Immature natural killer cell (primary cell): ENCODE measurements around the gene CCNY. TPM values are rescaled to one million over a fixed set of nuclear protein-coding genes. Genes with fewer than 3 reads are reported as not detected.
"Not testable (repeated sequence)": the region's sequence is repeated elsewhere in the genome, so short reads cannot be mapped to it uniquely, and the experiment has no call there.

Experiments used
- DNase-seq, 3 donors: peaks; one replicate each; pipeline ENCODE4 v3.0.0; 2022; ENCODE audit warnings: mixed read lengths in 1 of 3
- H3K27ac Mint-ChIP-seq, 6 donors: one replicate each; pipeline ENCODE4 v1.8.0; 2020; ENCODE audit warnings: mixed read lengths in 6 of 6, mild to moderate bottlenecking in 5 of 6, inconsistent platforms in 4 of 6, moderate library complexity in 3 of 6
- H3K27me3 Mint-ChIP-seq, 3 donors: one replicate each; pipeline ENCODE4 v1.8.0; 2020 to 2021; ENCODE audit warnings: low read depth in 3 of 3, mild to moderate bottlenecking in 3 of 3, mixed read lengths in 3 of 3, moderate library complexity in 3 of 3, inconsistent platforms in 1 of 3
- H3K36me3 Mint-ChIP-seq, 3 donors: one replicate each; pipeline ENCODE4 v1.8.0; 2020; ENCODE audit warnings: mixed read lengths in 3 of 3, inconsistent platforms in 2 of 3, mild to moderate bottlenecking in 2 of 3
- H3K4me1 Mint-ChIP-seq, 2 donors: one replicate each; pipeline ENCODE4 v1.8.0; 2020; ENCODE audit warnings: inconsistent platforms in 2 of 2, mild to moderate bottlenecking in 2 of 2, mixed read lengths in 2 of 2, moderate library complexity in 1 of 2
- H3K4me3 Mint-ChIP-seq, 5 donors: one replicate each; pipeline ENCODE4 v1.8.0; 2020; ENCODE audit warnings: mild to moderate bottlenecking in 5 of 5, mixed read lengths in 5 of 5, inconsistent platforms in 3 of 5, moderate library complexity in 3 of 5
- H3K9me3 Mint-ChIP-seq, 6 donors: one replicate each; pipeline ENCODE4 v1.8.0; 2020; ENCODE audit warnings: mild to moderate bottlenecking in 6 of 6, mixed read lengths in 6 of 6, inconsistent platforms in 4 of 6, moderate library complexity in 3 of 6
- polyA plus RNA-seq, 3 donors: library from polyadenylated mRNA; unstranded; fragments of 300-500 nt; fragmentation: Illumina TruSeq; gene quantifications; one replicate each; pipeline ENCODE4 v1.2.3, GENCODE V29; 2021

Gene CCNY
- polyA plus RNA-seq, 3 donors from 2014 or later: 7.8 to 13.2 (median 12.4) TPM

GRCh38 chr10:35498693-35499092 is 162.4 kb downstream of the CCNY start:
- Mint-ChIP-seq H3K4me1 (peaks cover 35 to 42% of the 10 kb centered on the region in 2 donors), H3K9me3 (no peaks in the 10 kb centered on the region), H3K4me3 (no peak overlapping the region), H3K27ac (no peak overlapping the region), H3K27me3 (peaks cover 0 to 4% (median 2%) of the 10 kb centered on the region in 3 donors), H3K36me3 (peaks cover 0 to 3% (median 0%) of the 10 kb centered on the region in 3 donors)
- no peak for DNase-seq

GRCh38 chr10:35501923-35502322 is 165.6 kb downstream of the CCNY start:
- DNase-seq: no peak
- Mint-ChIP-seq H3K27me3 (peaks cover 0 to 4% (median 0%) of the 10 kb centered on the region in 3 donors), H3K9me3 (no peaks in the 10 kb centered on the region), H3K4me1 (peaks cover 23 to 50% of the 10 kb centered on the region in 2 donors), H3K36me3 (peaks cover 0 to 3% (median 0%) of the 10 kb centered on the region in 3 donors), H3K27ac (no peak overlapping the region), H3K4me3 (no peak overlapping the region)

DNA sequence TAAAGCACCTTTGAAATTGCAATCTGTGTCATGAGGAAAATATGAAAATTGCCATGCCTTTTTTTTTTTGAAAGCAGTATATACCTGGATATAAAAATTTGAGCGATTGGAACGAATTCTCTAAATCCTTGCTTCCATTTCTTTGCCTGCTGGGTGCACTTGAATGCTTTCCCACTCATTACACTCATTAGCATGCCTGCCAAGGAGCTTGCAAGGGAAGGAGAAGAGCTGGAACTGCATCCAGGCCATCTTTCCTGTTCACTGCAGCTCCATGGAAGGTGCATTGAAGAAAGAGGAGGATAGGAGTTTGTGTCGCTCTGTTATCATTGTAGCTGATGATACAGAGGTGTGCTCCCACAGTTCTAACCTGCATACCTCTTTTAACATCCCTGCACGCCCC is 166.4 kb downstream of the CCNY start:
- no peaks in the 10 kb centered on the region for H3K9me3 Mint-ChIP-seq
- peaks cover 0 to 3% (median 0%) of the 10 kb centered on the region in 3 donors for H3K36me3 Mint-ChIP-seq
- H3K4me3 Mint-ChIP-seq: no peak overlapping the region
- no peak for DNase-seq
- no peak overlapping the region for H3K27ac Mint-ChIP-seq
- peaks cover 0 to 4% (median 0%) of the 10 kb centered on the region in 3 donors for H3K27me3 Mint-ChIP-seq
- H3K4me1 Mint-ChIP-seq: peaks cover 22 to 55% of the 10 kb centered on the region in 2 donors

GRCh38 chr10:35503578-35503977 is 167.3 kb downstream of the CCNY start:
- Mint-ChIP-seq H3K4me3 (no peak overlapping the region), H3K27ac (no peak overlapping the region), H3K9me3 (no peaks in the 10 kb centered on the region), H3K36me3 (peaks cover 0 to 3% (median 0%) of the 10 kb centered on the region in 3 donors), H3K4me1 (peaks cover 21 to 60% of the 10 kb centered on the region in 2 donors), H3K27me3 (peaks cover 0 to 4% (median 0%) of the 10 kb centered on the region in 3 donors)
- no peak for DNase-seq

- peak overlapping the region in 2 of 6 donors; percentile 33 to 69 for H3K27ac Mint-ChIP-seq
- peaks cover 19 to 60% of the 10 kb centered on the region in 2 donors for H3K4me1 Mint-ChIP-seq
- H3K4me3 Mint-ChIP-seq: no peak overlapping the region
- H3K27me3 Mint-ChIP-seq: no peaks in the 10 kb centered on the region
- peaks cover 0 to 3% (median 0%) of the 10 kb centered on the region in 3 donors for H3K36me3 Mint-ChIP-seq
- no peak for DNase-seq
- H3K9me3 Mint-ChIP-seq: no peaks in the 10 kb centered on the region
These were observed 167.8 kb downstream of the CCNY start for GRCh38 chr10:35504132-35504531.

GRCh38 chr10:35505241-35505873 is 169.0 kb downstream of the CCNY start:
- Mint-ChIP-seq H3K9me3 (no peaks in the 10 kb centered on the region), H3K36me3 (peaks cover 0 to 3% (median 0%) of the 10 kb centered on the region in 3 donors), H3K4me1 (peaks cover 20 to 58% of the 10 kb centered on the region in 2 donors), H3K4me3 (no peak overlapping the region), H3K27ac (no peak overlapping the region), H3K27me3 (no peaks in the 10 kb centered on the region)
- no peak for DNase-seq

DNA sequence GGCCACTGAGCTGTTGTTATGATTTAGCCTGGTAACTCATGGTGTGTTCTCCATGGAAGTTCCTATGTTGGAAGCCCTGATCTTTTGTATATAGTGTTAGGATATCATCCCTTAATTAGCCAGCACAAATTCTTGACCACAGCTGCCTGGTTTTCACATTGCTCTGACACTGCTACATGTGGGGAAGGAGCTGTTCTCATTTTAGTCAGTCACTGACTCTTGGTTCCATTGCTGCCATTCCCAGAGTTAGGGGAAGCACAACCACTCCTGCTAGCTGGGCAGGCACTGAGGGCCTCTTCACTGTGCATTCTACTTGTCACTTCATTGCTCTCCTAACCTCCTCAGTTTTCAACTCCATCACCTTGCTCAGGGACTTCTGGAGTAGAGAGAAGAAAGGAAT is 170.4 kb downstream of the CCNY start:
- no peaks in the 10 kb centered on the region for H3K9me3 Mint-ChIP-seq
- H3K4me3 Mint-ChIP-seq: no peak overlapping the region
- DNase-seq: no peak
- H3K27me3 Mint-ChIP-seq: no peaks in the 10 kb centered on the region
- no peak overlapping the region for H3K27ac Mint-ChIP-seq
- peaks cover 33 to 72% of the 10 kb centered on the region in 2 donors for H3K4me1 Mint-ChIP-seq
- peaks cover 0 to 7% (median 5%) of the 10 kb centered on the region in 3 donors for H3K36me3 Mint-ChIP-seq

GRCh38 chr10:35507519-35508109 is 171.3 kb downstream of the CCNY start:
- Mint-ChIP-seq H3K36me3 (peaks cover 0 to 7% (median 5%) of the 10 kb centered on the region in 3 donors), H3K4me1 (peaks cover 37 to 78% of the 10 kb centered on the region in 2 donors), H3K9me3 (no peaks in the 10 kb centered on the region), H3K4me3 (no peak overlapping the region), H3K27me3 (no peaks in the 10 kb centered on the region), H3K27ac (no peak overlapping the region)
- no peak for DNase-seq

- H3K9me3 Mint-ChIP-seq: no peaks in the 10 kb centered on the region
- H3K27ac Mint-ChIP-seq: no peak overlapping the region
- H3K4me1 Mint-ChIP-seq: peaks cover 43 to 78% of the 10 kb centered on the region in 2 donors
- DNase-seq: no peak
- H3K27me3 Mint-ChIP-seq: no peaks in the 10 kb centered on the region
- H3K36me3 Mint-ChIP-seq: peaks cover 0 to 5% (median 4%) of the 10 kb centered on the region in 3 donors
- no peak overlapping the region for H3K4me3 Mint-ChIP-seq
These were observed 172.3 kb downstream of the CCNY start for GRCh38 chr10:35508647-35509046.

DNA sequence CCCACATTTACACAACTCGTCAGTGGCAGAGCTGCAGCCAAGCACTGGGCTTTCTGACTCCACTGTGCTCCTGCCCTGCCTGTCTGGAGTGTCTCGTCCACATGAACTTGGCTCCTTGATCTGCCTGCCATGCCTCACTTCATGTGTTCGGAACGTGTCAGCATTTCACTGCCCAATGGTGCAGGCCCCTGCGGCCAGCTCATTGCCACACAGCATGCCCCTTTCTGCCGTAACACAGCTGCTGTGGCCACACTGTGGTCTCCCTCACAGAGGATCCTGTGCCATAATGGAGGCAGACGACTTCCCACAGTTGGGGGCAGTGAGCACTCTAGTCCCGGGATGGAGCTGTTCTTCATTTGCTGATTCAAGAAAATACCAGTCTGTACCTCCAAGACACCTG is 174.6 kb downstream of the CCNY start:
- no peak overlapping the region for H3K4me3 Mint-ChIP-seq
- H3K9me3 Mint-ChIP-seq: no peaks in the 10 kb centered on the region
- no peak overlapping the region for H3K27ac Mint-ChIP-seq
- H3K36me3 Mint-ChIP-seq: peaks cover 0 to 5% (median 4%) of the 10 kb centered on the region in 3 donors
- no peak for DNase-seq
- peaks cover 37 to 70% of the 10 kb centered on the region in 2 donors for H3K4me1 Mint-ChIP-seq
- no peaks in the 10 kb centered on the region for H3K27me3 Mint-ChIP-seq

GRCh38 chr10:35511647-35512046 is 175.3 kb downstream of the CCNY start:
- Mint-ChIP-seq H3K9me3 (no peaks in the 10 kb centered on the region), H3K27ac (peak overlapping the region in 1 of 6 donors; percentile 17), H3K27me3 (no peaks in the 10 kb centered on the region), H3K36me3 (peaks cover 0 to 5% (median 4%) of the 10 kb centered on the region in 3 donors), H3K4me3 (no peak overlapping the region), H3K4me1 (peaks cover 39 to 70% of the 10 kb centered on the region in 2 donors)
- no peak for DNase-seq

DNA sequence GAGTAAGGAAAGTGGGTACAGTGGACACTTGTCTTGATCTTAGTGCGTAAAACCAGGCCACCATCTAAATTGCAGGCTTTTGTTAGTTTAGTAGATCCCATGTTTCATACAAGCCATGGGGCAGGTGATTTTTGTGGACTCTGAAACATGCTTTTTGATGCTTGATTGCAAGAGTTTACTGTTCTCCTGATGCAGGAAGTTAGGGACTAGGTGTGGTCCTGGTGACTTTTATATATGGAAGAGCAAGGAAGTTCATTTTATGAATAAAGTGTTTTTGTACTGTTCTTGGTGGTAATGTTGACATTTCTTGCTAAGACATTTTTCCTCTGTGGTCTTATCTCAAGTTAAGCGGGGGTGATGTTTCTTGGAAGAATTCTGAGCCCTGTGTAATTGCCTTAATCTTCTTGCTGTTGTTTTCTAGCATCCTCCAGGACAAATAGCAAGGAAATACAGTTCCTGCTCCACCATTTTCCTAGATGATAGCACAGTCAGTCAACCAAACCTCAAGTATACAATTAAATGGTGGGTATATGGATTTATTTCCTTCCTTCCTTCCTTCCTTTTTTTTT is 179.9 kb downstream of the CCNY start:
- H3K27me3 Mint-ChIP-seq: no peaks in the 10 kb centered on the region
- no peaks in the 10 kb centered on the region for H3K9me3 Mint-ChIP-seq
- peaks cover 0 to 1% (median under 1%) of the 10 kb centered on the region in 3 donors for H3K36me3 Mint-ChIP-seq
- no peak for DNase-seq
- peak overlapping the region in 1 of 6 donors; percentile 37 for H3K27ac Mint-ChIP-seq
- H3K4me1 Mint-ChIP-seq: peaks cover 26 to 41% of the 10 kb centered on the region in 2 donors
- H3K4me3 Mint-ChIP-seq: no peak overlapping the region

DNA sequence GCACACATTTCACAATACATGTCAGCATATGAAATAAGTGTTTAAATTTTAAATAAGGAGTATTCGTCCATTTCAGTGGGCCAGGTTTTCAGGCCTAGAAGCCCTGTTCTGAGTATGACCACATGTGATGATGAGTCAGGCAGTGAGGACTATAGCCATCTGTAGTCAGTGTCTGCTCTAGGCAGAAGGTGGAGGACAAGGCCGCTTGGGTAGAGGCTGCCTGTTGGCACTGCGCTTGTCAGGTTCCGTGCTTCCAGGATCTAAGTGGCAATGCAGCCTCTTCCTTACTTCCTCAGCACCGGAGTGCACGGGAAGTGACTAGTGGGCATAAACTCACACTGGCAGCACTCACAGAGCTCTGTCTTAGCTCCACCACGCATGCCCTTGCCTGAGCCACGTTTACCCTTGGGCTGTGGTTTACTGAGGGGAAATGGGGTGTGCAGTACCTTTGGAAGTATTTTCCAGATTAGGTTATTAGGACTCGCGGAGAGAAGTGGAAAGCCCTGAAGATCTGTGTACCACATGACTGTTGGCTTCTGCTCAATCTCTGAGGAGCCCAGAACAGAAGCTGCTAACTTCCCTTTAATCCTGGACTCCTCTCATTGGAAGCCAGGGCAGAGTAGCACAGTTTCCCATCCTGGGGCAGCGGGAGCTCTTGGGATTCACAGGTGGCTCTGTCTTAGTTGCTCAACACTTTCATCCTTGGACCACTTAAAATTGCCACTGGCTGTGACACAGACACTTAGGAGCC is 181.3 kb downstream of the CCNY start:
- peaks cover 16 to 30% of the 10 kb centered on the region in 2 donors for H3K4me1 Mint-ChIP-seq
- no peak overlapping the region for H3K4me3 Mint-ChIP-seq
- no peaks in the 10 kb centered on the region for H3K36me3 Mint-ChIP-seq
- peak overlapping the region in 2 of 6 donors; percentile 10 to 67 for H3K27ac Mint-ChIP-seq
- H3K27me3 Mint-ChIP-seq: no peaks in the 10 kb centered on the region
- H3K9me3 Mint-ChIP-seq: no peaks in the 10 kb centered on the region
- DNase-seq: no peak

DNA sequence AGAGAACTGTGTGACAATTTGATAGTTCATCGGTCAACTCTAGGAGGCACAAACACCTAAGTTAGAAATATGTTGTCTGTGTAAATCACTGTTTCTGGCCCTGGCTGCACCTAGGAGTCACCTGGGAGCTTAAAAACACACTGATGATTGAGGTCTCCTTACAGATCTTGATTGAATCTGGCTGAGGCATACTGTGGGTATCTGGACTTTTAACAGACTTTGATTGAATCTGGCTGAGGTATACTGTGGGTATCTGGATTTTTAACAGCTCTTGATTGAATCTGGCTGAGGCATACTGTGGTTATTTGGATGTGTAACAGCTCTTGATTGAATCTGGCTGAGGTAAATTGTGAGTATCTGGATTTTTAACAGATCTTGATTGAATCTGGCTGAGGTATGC is 181.9 kb downstream of the CCNY start:
- H3K27me3 Mint-ChIP-seq, H3K4me3 Mint-ChIP-seq, H3K36me3 Mint-ChIP-seq, DNase-seq, H3K9me3 Mint-ChIP-seq: not testable (repeated sequence)
- Mint-ChIP-seq H3K4me1 (peaks cover 14 to 30% of the 10 kb centered on the region in 2 donors), H3K27ac (peak overlapping the region in 3 of 6 donors; percentile 10 to 67 (median 43))
